SK-MEL-5 (cell line): ENCODE results near the gene DBET. TPM values are rescaled to one million over a fixed set of nuclear protein-coding genes. Genes with fewer than 3 reads are reported as not detected.
"Not testable (repeated sequence)": the region's sequence is repeated elsewhere in the genome, so short reads cannot be mapped to it uniquely, and the experiment has no call there.

Source experiments
- DNase-seq: peaks from one replicate; pipeline ENCODE4 v3.0.0-alpha.2; 2016; ENCODE audit warnings: low read depth, low spot score
- in situ Hi-C: cut with HindIII; loops from 2 replicates; pipeline ENCODE4 v1.10.0; 2016; ENCODE audit warnings: low sequenced_read_pairs, high pct_unique_total_duplicates, low pct_unique_long_range_greater_than_20kb
- small RNA-seq, 2 experiments: library from RNA; depleted of rRNA; stranded (forward); fragments of <200 nt; gene quantifications; one replicate each; pipeline ENCODE3, GENCODE V24; 2014
- total RNA-seq: library from RNA; depleted of rRNA; stranded (reverse); fragments of >200 nt; shearing (Covaris generic); gene quantifications from 2 replicates; pipeline ENCODE4 v1.2.3, GENCODE V29; 2014; rRNA removed

DBET gene
- total RNA-seq, 1 experiment from 2014 or later: not detected

DNA sequence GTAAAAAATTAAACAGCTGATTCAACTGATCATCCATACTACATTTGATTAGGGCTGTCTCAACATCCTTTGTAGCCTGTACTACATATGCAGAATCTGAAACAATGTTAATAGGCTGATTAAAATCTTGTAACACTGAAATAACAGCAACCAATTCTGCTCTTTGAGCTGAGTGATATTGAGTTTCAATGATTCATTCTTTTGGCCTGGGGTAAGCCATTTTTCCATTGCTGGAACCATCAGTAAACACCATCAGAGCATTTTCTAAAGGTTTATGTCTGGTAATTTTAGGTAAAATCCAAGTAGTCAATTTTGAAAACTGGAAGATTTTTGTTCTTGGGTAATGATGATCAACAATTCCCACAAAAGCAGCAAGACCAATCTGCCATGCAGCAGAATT is 45.7 kb downstream of the DBET start:
- in situ Hi-C loops, DNase-seq: not testable (repeated sequence)

DNA sequence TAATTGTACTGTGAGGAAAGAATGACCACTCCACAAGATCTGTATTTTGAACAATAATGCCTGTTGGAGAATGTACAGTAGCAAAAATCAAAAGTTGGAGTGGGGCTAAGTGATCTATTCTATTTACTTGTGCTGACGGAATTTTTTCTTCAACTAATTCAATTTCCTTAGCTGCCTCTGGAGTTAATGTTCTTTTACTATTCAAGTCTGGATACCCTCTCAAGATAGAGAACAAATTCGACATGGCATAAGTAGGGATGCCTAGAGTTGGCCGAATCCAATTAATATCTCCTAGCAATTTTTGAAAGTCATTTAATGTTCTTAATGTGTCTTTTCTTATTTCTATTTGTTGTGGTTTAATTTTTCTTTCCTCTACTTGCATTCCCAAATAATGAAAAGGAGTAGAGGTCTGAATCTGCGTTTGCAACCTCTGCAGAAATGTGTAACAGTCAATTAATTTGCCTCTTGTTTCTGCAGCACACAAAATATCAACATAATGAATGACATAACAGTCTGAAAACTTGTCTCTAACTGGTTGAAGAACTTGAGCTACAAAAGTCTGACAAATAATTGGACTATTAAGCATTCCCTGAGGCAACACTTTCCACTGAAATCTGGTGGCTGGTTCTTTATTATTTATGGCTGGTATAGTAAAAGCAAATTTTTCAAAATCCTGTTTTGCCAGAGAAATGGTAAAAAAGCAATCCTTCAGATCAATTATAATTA is 46.4 kb downstream of the DBET start:
- in situ Hi-C loops, DNase-seq: not testable (repeated sequence)

DNA sequence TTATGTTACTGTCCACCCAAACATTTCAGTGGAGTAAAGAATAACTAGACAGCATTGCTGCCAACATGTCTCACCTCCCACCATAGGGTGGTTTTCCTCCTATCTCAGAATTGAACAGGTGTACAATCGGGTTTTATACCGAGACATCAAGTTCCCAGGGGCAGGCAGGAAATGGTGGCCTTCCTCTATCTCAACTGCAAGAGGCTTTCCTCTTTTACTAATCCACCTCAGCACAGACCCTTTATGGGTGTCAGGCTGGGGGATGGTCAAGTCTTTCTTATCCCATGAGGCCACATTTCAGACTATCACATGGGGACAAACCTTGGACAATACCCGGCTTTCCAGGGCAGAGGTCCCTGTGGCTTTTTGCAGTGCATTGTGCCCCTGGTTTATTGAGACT is 48.6 kb downstream of the DBET start:
- DNase-seq, in situ Hi-C loops: not testable (repeated sequence)

DNA sequence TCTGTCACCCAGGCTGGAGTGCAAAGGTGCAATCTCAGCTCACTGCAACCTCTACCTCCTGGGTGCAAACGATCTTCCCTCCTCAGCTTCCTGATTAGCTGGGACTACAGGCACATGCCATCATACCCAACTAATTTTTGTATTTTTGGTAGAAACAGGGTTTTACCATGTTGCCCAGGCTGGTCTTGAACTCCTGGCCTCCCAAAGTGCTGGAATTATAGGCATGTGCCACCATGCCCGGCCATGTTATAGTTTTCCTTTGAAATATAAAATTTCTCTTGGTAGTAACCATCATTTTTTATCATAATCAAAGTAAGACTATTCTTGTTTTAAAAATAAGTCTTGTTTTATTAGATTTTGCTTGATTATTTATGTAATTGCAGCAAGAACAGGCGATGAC is 50.7 kb downstream of the DBET start:
- in situ Hi-C loops, DNase-seq: not testable (repeated sequence)

Small RNA genes within 50 kb of the gene (small RNA-seq; reads per million reads assigned to genes)
- gene RNA5SP174: 0 to 1.7 reads per million in 2 experiments
- gene RNA5SP175: 0.12 to 2.1 reads per million in 2 experiments

Other genes starting within 250 kb of the DBET start
- gene FRG1, start 123.6 kb upstream of the DBET start, total RNA-seq: 64.1 and 65.7 TPM in 2 replicates
- gene FRG2, start 37.2 kb upstream of the DBET start, total RNA-seq: 0.05 TPM in 1 of 2 replicates, not detected in the other
- gene DUX4, start 109.3 kb downstream of the DBET start, total RNA-seq: not detected in 2 replicates